ENCODE measurements around the gene CACNA1E.
"Not testable (repeated sequence)": the region's sequence is repeated elsewhere in the genome, so short reads cannot be mapped to it uniquely, and the experiment has no call there.

The CACNA1E gene

GRCh38 chr1:181518152-181518551 is 34.8 kb downstream of the CACNA1E start:
- no peak for ATAC-seq
- no peaks in the 10 kb centered on the region for H3K4me1 Mint-ChIP-seq
- no peak overlapping the region for H3K27ac Mint-ChIP-seq
- no peaks in the 10 kb centered on the region for H3K36me3 Mint-ChIP-seq (ENCODE audit: low read depth)
- no peaks in the 10 kb centered on the region for H3K9me3 Mint-ChIP-seq
- H3K4me3 Mint-ChIP-seq: no peak overlapping the region
- H3K27me3 Mint-ChIP-seq: peaks cover 3% of the 10 kb centered on the region
- no peak for DNase-seq

GRCh38 chr1:181522864-181523263 is 39.5 kb downstream of the CACNA1E start:
- DNase-seq (no peak), ATAC-seq (no peak)
- peaks cover 4% of the 10 kb centered on the region for H3K9me3 Mint-ChIP-seq
- H3K27me3 Mint-ChIP-seq: peaks cover 3% of the 10 kb centered on the region
- no peaks in the 10 kb centered on the region for H3K4me1 Mint-ChIP-seq
- H3K4me3 Mint-ChIP-seq: no peak overlapping the region
- H3K36me3 Mint-ChIP-seq (ENCODE audit: low read depth): no peaks in the 10 kb centered on the region
- H3K27ac Mint-ChIP-seq: no peak overlapping the region

DNA sequence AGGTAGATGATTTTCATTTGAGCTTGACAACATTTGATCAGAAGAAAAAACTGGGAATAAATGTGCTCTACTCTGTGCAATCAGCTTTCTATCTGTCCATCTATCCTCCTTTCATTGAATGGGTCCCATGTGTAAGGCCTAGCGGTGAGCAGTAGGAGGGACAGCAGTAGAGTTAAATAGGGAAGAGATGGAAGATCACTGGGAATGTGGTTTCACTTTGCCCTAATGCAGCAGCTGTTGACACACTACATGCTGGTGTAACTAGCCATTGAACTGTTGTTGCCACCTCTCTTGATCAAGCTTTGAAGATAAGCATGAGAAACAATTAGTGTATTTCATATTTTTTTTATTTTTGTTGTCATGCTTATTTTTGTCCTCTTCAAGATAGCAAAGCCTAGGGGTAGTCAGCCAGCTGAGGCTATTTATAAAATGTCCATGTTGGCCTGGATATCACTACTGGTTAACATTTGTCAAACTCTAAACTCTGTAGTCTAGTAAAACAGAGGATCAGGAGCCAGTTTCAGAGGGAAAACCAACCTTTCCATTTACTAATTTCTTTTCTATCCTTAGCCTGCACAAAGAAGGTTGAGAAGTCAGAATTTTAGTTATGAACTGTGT is 41.9 kb downstream of the CACNA1E start:
- no peaks in the 10 kb centered on the region for H3K4me1 Mint-ChIP-seq
- ATAC-seq (no peak), DNase-seq (no peak)
- H3K4me3 Mint-ChIP-seq: no peak overlapping the region
- H3K36me3 Mint-ChIP-seq (ENCODE audit: low read depth): peaks cover 3% of the 10 kb centered on the region
- H3K9me3 Mint-ChIP-seq: peaks cover 20% of the 10 kb centered on the region
- H3K27me3 Mint-ChIP-seq: peaks cover 3% of the 10 kb centered on the region
- H3K27ac Mint-ChIP-seq: no peak overlapping the region

- not testable (repeated sequence) for DNase-seq; H3K27me3 Mint-ChIP-seq; H3K4me3 Mint-ChIP-seq; H3K4me1 Mint-ChIP-seq; H3K36me3 Mint-ChIP-seq (ENCODE audit: low read depth); ATAC-seq; H3K27ac Mint-ChIP-seq
- peaks cover 21% of the 10 kb centered on the region for H3K9me3 Mint-ChIP-seq
Observed at GRCh38 chr1:181528241-181528640, 44.9 kb downstream of the CACNA1E start.

- Mint-ChIP-seq H3K4me1 (no peaks in the 10 kb centered on the region), H3K27me3 (peaks cover 4% of the 10 kb centered on the region), H3K27ac (no peak overlapping the region), H3K4me3 (no peak overlapping the region), H3K9me3 (peaks cover 21% of the 10 kb centered on the region), H3K36me3 (ENCODE audit: low read depth) (peaks cover 3% of the 10 kb centered on the region)
- no peak for DNase-seq
- no peak for ATAC-seq
Observed at GRCh38 chr1:181531441-181531840, 48.1 kb downstream of the CACNA1E start.

- H3K27ac Mint-ChIP-seq: no peak overlapping the region
Observed at GRCh38 chr1:181531951-181532600, 48.8 kb downstream of the CACNA1E start.

GRCh38 chr1:181538836-181539235 is 55.5 kb downstream of the CACNA1E start:
- DNase-seq (no peak), ATAC-seq (no peak)
- no peaks in the 10 kb centered on the region for H3K36me3 Mint-ChIP-seq (ENCODE audit: low read depth)
- H3K4me1 Mint-ChIP-seq: no peaks in the 10 kb centered on the region
- no peaks in the 10 kb centered on the region for H3K9me3 Mint-ChIP-seq
- no peak overlapping the region for H3K4me3 Mint-ChIP-seq
- H3K27ac Mint-ChIP-seq: no peak overlapping the region
- H3K27me3 Mint-ChIP-seq: peaks cover 20% of the 10 kb centered on the region

More at GRCh38 chr1:181531951-181532600, 48.8 kb downstream of the CACNA1E start:
- Mint-ChIP-seq H3K9me3 (peaks cover 21% of the 10 kb centered on the region), H3K4me1 (no peaks in the 10 kb centered on the region), H3K27me3 (peaks cover 4% of the 10 kb centered on the region), H3K36me3 (ENCODE audit: low read depth) (peaks cover 3% of the 10 kb centered on the region), H3K4me3 (no peak overlapping the region)
- no peak for DNase-seq
- ATAC-seq: no peak

GRCh38 chr1:181541458-181541857 is 58.1 kb downstream of the CACNA1E start:
- Mint-ChIP-seq H3K27me3 (peaks cover 21% of the 10 kb centered on the region), H3K4me3 (no peak overlapping the region), H3K36me3 (ENCODE audit: low read depth) (no peaks in the 10 kb centered on the region), H3K9me3 (no peaks in the 10 kb centered on the region), H3K4me1 (no peaks in the 10 kb centered on the region), H3K27ac (no peak overlapping the region)
- ATAC-seq (no peak), DNase-seq (no peak)

GRCh38 chr1:181541947-181542346 is 58.6 kb downstream of the CACNA1E start:
- DNase-seq (no peak), ATAC-seq (no peak)
- no peaks in the 10 kb centered on the region for H3K36me3 Mint-ChIP-seq (ENCODE audit: low read depth)
- no peaks in the 10 kb centered on the region for H3K9me3 Mint-ChIP-seq
- H3K27ac Mint-ChIP-seq: no peak overlapping the region
- no peak overlapping the region for H3K4me3 Mint-ChIP-seq
- H3K4me1 Mint-ChIP-seq: no peaks in the 10 kb centered on the region
- H3K27me3 Mint-ChIP-seq: peaks cover 26% of the 10 kb centered on the region

DNA sequence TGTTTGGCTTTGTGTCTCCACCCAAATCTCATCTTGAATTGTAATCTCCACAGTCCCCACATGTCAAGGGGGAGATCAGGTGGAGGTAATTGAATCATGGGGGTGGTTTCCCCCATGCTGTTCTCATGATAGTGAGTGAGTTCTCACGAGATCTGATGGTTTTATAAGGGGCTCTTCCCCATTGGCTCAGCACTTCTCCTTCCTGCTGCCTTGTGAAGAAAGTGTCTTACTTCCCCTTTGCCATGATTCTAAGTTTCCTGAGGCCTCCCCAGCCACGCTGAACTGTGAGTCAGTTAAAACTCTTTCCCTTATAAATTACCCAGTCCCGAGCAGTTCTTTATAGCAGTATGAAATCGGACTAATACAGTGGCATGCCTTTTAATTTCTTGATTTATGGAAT is 59.1 kb downstream of the CACNA1E start:
- not testable (repeated sequence) for H3K4me3 Mint-ChIP-seq; H3K27ac Mint-ChIP-seq; H3K9me3 Mint-ChIP-seq; H3K4me1 Mint-ChIP-seq; DNase-seq; ATAC-seq; H3K36me3 Mint-ChIP-seq (ENCODE audit: low read depth)
- peaks cover 28% of the 10 kb centered on the region for H3K27me3 Mint-ChIP-seq

DNA sequence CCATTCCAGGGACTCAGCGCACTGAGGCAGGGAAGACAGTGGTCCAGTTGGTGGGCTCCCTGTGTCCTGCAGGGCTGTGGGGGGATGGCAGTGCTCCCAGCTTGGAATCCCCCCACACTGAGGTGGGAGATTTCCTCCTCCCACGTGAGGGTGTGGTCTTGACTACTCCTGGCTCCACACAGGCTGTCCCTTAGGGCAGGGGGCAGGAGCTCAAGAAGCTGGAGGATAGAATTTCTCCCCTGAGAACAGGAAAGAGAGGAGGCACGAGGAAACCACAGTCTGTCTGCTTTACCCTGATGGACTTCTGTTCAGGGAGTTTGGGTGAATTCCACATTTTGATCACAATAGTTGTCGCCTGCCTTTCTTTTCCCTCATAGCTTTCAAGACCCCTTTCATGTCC is 62.1 kb downstream of the CACNA1E start:
- H3K27ac Mint-ChIP-seq: no peak overlapping the region
- ATAC-seq (no peak), DNase-seq (no peak)
- H3K4me3 Mint-ChIP-seq: no peak overlapping the region
- no peaks in the 10 kb centered on the region for H3K36me3 Mint-ChIP-seq (ENCODE audit: low read depth)
- no peaks in the 10 kb centered on the region for H3K4me1 Mint-ChIP-seq
- peaks cover 26% of the 10 kb centered on the region for H3K27me3 Mint-ChIP-seq
- H3K9me3 Mint-ChIP-seq: no peaks in the 10 kb centered on the region

- peaks cover 24% of the 10 kb centered on the region for H3K27me3 Mint-ChIP-seq
- no peak for DNase-seq
- H3K4me1 Mint-ChIP-seq: no peaks in the 10 kb centered on the region
- H3K4me3 Mint-ChIP-seq: no peak overlapping the region
- H3K9me3 Mint-ChIP-seq: no peaks in the 10 kb centered on the region
- no peak overlapping the region for H3K27ac Mint-ChIP-seq
- no peaks in the 10 kb centered on the region for H3K36me3 Mint-ChIP-seq (ENCODE audit: low read depth)
- no peak for ATAC-seq
Observed at GRCh38 chr1:181548497-181548896, 65.2 kb downstream of the CACNA1E start.

DNA sequence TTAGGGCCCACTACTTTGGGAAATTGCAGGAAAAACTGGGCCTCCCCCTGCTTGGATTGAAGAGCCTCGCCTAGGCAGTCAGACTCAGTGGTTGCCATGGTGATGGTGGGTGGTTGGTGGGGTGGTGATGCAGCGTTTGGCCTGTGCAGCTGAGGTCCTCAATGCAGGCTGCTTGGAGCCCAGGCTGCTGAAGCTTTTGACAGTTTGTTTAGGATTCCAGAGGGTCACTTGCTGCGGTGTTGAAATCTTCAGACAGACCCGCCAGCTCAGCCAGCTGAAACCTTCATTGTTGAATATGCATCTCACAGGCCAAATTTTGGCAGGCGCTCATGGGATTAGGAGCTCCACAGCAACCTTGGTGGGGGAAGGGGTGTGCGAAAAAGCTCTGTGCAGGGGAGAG is 67.9 kb downstream of the CACNA1E start:
- H3K27me3 Mint-ChIP-seq: peaks cover 20% of the 10 kb centered on the region
- DNase-seq (no peak), ATAC-seq (no peak)

GRCh38 chr1:181551754-181552153 is 68.4 kb downstream of the CACNA1E start:
- DNase-seq (no peak), ATAC-seq (no peak)
- no peak overlapping the region for H3K27ac Mint-ChIP-seq
- peaks cover 16% of the 10 kb centered on the region for H3K27me3 Mint-ChIP-seq
- H3K9me3 Mint-ChIP-seq: no peaks in the 10 kb centered on the region
- H3K4me1 Mint-ChIP-seq: no peaks in the 10 kb centered on the region
- no peaks in the 10 kb centered on the region for H3K36me3 Mint-ChIP-seq (ENCODE audit: low read depth)
- H3K4me3 Mint-ChIP-seq: no peak overlapping the region

More for the DNA sequence above, 67.9 kb downstream of the CACNA1E start:
- Mint-ChIP-seq H3K4me3 (no peak overlapping the region), H3K27ac (no peak overlapping the region), H3K36me3 (ENCODE audit: low read depth) (no peaks in the 10 kb centered on the region), H3K4me1 (no peaks in the 10 kb centered on the region), H3K9me3 (no peaks in the 10 kb centered on the region)

GRCh38 chr1:181554465-181554864 is 71.1 kb downstream of the CACNA1E start:
- DNase-seq: no peak
- Mint-ChIP-seq H3K4me3 (no peak overlapping the region), H3K27ac (no peak overlapping the region), H3K27me3 (peaks cover 2% of the 10 kb centered on the region), H3K9me3 (no peaks in the 10 kb centered on the region), H3K4me1 (no peaks in the 10 kb centered on the region), H3K36me3 (ENCODE audit: low read depth) (no peaks in the 10 kb centered on the region)
- ATAC-seq: no peak
